Neuron (in vitro differentiated cells): ENCODE data around the gene GSTA1.
"Not testable (repeated sequence)": the region's sequence is repeated elsewhere in the genome, so short reads cannot be mapped to it uniquely, and the experiment has no call there.

Experiments used
- H2AFZ ChIP-seq: one replicate; pipeline ENCODE4 v1.6.1; 2013; ENCODE audit warnings: low read depth, mild to moderate bottlenecking, inconsistent platforms, low read length, moderate library complexity
- H3K27me3 ChIP-seq: one replicate; pipeline ENCODE4 v1.6.1; 2013; ENCODE audit warnings: low read length; ENCODE audit not compliant: insufficient read depth
- H3K36me3 ChIP-seq: one replicate; pipeline ENCODE4 v1.6.1; 2013; ENCODE audit warnings: low read length; ENCODE audit not compliant: insufficient read depth
- H3K4me1 ChIP-seq: one replicate; pipeline ENCODE4 v1.6.1; 2013; ENCODE audit warnings: low read length; ENCODE audit not compliant: insufficient read depth
- H3K4me3 ChIP-seq: 2 replicates; pipeline ENCODE4 v1.5.1; 2013; ENCODE audit warnings: mild to moderate bottlenecking, low read length, moderate library complexity
- H3K9me3 ChIP-seq: one replicate; pipeline ENCODE4 v1.6.1; 2013; ENCODE audit warnings: low read length

The GSTA1 gene

DNA sequence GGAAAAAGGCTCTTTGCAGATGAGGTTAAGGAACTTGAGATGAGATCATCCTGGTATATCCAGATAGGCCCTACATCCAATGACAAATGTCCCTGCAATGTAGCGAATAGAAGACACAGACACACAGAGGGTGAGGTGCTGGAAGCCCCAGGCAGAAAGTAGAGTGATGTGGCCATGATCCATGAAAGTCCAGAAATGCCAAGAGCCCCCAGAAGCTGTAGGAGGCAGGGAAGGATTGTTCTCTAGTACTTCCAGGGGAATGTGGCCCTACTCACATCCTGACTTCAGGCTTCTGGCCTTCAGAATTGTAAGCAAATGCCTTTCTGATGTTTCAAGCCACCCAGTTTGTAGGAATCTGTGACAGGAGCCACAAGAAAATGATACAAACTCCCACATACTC, 14.0 kb downstream of the GSTA1 start:
- not testable (repeated sequence) for H3K4me3 ChIP-seq, H2AFZ ChIP-seq, H3K36me3 ChIP-seq, H3K4me1 ChIP-seq, H3K27me3 ChIP-seq, H3K9me3 ChIP-seq

- Histone ChIP-seq H2AFZ (no peak overlapping the region), H3K4me3 (no peak overlapping the region), H3K4me1 (no peaks in the 10 kb centered on the region), H3K9me3 (no peaks in the 10 kb centered on the region), H3K36me3 (no peaks in the 10 kb centered on the region), H3K27me3 (no peaks in the 10 kb centered on the region)
Measured at GRCh38 chr6:52788478-52788877, 15.1 kb downstream of the GSTA1 start.

- H3K4me3 ChIP-seq: no peak overlapping the region
- H2AFZ ChIP-seq: no peak overlapping the region
- H3K36me3 ChIP-seq: no peaks in the 10 kb centered on the region
- H3K4me1 ChIP-seq: no peaks in the 10 kb centered on the region
- H3K27me3 ChIP-seq: no peaks in the 10 kb centered on the region
- H3K9me3 ChIP-seq: no peaks in the 10 kb centered on the region
Measured at GRCh38 chr6:52787917-52788316, 15.7 kb downstream of the GSTA1 start.

DNA sequence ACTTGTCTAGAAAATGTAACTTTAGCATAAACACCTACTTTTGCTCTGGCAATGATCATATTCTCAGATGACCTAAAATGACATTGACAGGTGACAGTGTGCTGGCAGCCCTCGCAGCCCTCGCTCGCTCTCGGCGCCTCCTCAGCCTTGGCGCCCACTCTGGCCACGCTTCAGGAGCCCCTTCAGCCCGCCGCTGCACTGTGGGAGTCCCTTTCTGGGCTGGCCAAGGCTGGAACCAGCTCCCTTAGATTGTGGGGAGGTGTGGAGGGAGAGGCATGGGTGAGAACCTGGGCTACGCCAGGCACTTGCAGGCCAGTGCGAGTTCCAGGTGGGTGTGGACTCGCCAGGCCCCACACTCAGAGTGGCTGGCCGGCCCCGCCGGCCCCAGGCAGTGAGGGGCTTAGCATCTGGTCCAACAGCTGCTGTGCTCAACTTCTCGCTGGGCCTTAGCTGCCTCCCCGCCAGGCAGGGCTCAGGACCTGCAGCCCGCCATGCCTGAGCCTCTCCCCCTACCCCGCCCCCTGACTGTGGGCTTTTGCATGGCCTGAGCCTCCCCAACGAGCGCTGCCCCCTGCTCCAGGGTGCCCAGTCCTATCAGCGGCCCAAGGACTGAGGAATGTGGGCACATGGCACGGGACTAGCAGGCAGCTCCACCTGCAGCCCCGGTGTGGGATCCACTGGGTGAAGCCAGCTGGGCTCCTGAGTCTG, 17.2 kb downstream of the GSTA1 start:
- Histone ChIP-seq H3K27me3 (no peaks in the 10 kb centered on the region), H3K36me3 (no peaks in the 10 kb centered on the region), H3K4me1 (no peaks in the 10 kb centered on the region), H3K9me3 (no peaks in the 10 kb centered on the region), H3K4me3 (no peak overlapping the region), H2AFZ (no peak overlapping the region)

DNA sequence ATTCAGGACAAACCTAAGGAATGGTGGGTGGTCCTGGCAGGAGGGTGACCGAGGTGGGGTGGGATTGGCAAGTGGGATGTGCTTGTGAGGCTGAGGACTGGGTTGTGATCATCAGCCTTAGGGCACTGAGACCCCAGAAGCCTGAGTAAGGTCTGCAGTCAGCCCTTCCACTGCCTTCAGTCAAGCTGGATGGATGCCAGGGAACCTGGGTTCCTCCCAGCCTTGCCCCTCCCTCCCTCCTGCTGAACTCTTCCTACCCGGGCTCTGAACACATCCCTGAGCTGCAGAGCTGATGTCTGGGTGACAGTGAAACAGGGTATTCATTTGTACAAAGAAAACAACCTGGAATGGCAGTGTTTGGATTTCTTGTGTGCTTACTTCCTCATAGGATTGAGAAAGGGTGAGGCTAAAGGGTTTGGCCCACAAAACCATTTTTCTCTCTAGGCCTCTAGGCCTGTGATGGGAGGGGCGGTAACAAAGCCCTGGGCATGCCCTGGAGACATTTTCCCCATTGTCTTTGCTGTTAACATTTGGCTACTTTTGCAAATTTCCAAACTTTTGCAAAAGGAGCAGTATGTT, 20.8 kb downstream of the GSTA1 start:
- not testable (repeated sequence) for H2AFZ ChIP-seq, H3K4me1 ChIP-seq, H3K9me3 ChIP-seq, H3K4me3 ChIP-seq, H3K27me3 ChIP-seq, H3K36me3 ChIP-seq

DNA sequence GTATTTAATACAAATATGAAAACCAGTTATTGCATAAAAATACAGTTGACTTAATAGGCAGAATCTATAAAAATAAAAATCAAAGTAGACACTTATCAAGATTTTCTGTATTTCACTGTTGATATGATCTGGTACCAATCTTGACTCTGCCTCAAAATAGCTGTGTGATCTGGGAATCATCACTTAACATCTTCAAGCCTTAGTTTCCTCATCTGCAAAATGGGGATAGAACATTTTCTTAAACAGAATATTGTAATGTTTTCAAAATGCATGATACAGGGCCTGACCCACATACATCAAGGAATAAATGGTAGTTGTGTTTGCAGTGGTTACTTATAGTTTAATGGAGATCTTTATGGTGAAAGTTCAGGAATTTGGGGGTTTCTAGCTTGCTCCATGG, 21.4 kb downstream of the GSTA1 start:
- H3K9me3 ChIP-seq, H3K4me1 ChIP-seq, H2AFZ ChIP-seq, H3K36me3 ChIP-seq, H3K4me3 ChIP-seq, H3K27me3 ChIP-seq: not testable (repeated sequence)

- no peaks in the 10 kb centered on the region for H3K36me3 ChIP-seq
- no peaks in the 10 kb centered on the region for H3K27me3 ChIP-seq
- no peak overlapping the region for H3K4me3 ChIP-seq
- H3K9me3 ChIP-seq: no peaks in the 10 kb centered on the region
- no peaks in the 10 kb centered on the region for H3K4me1 ChIP-seq
- H2AFZ ChIP-seq: no peak overlapping the region
Measured at GRCh38 chr6:52779237-52779636, 24.4 kb downstream of the GSTA1 start.

GRCh38 chr6:52776711-52777351, 26.8 kb downstream of the GSTA1 start:
- not testable (repeated sequence) for H3K9me3 ChIP-seq, H3K36me3 ChIP-seq, H3K4me1 ChIP-seq, H3K4me3 ChIP-seq, H2AFZ ChIP-seq, H3K27me3 ChIP-seq

DNA sequence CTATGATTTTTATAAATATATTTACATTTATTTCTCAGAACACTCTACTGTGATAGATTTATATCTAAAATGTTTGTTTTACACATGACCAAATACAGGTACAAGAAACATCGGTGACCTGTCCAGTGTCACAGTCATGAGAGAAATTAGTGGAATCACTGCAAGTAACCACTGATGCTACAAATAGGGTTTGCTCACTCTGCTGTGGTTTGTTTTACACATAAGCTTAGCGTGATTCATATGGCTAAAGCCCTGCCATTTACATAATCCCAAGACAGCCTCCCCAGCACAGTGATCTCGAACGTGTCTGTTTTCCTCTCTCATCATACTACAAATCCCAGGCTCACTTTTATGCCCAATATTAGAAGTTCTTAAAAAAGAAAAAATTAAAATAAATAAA, 34.2 kb downstream of the GSTA1 start:
- not testable (repeated sequence) for H3K9me3 ChIP-seq, H3K36me3 ChIP-seq, H3K4me1 ChIP-seq, H2AFZ ChIP-seq, H3K27me3 ChIP-seq, H3K4me3 ChIP-seq

DNA sequence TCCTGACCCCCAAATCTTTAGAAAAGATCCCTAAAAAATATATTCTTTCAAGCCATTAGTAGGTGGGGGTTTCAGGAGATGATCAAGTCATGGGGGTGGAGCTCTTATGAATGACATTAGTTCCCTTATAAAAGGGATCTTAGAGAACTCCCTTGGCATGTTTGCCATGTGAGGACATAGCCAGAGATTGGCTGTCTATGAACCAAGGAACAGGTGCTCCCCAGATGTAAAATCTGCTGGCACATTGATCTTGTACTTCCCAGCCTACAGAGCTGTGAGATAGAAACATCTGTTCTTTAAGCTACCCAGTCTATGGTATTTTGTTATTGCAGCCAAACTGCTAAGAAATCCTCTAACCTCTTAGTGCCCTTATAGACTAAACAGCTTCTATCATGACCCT, 36.0 kb downstream of the GSTA1 start:
- not testable (repeated sequence) for H3K9me3 ChIP-seq, H3K4me1 ChIP-seq, H3K36me3 ChIP-seq, H3K4me3 ChIP-seq, H3K27me3 ChIP-seq, H2AFZ ChIP-seq

- H3K4me3 ChIP-seq, H3K9me3 ChIP-seq, H3K27me3 ChIP-seq, H3K36me3 ChIP-seq, H2AFZ ChIP-seq, H3K4me1 ChIP-seq: not testable (repeated sequence)
Measured at GRCh38 chr6:52763322-52763916, 40.2 kb downstream of the GSTA1 start, which contains the start of gene GSTA2. Gene GSTA2 (minus strand): TSS chr6:52763475. CDS start chr6:52757947, 5,528 bp downstream.

DNA sequence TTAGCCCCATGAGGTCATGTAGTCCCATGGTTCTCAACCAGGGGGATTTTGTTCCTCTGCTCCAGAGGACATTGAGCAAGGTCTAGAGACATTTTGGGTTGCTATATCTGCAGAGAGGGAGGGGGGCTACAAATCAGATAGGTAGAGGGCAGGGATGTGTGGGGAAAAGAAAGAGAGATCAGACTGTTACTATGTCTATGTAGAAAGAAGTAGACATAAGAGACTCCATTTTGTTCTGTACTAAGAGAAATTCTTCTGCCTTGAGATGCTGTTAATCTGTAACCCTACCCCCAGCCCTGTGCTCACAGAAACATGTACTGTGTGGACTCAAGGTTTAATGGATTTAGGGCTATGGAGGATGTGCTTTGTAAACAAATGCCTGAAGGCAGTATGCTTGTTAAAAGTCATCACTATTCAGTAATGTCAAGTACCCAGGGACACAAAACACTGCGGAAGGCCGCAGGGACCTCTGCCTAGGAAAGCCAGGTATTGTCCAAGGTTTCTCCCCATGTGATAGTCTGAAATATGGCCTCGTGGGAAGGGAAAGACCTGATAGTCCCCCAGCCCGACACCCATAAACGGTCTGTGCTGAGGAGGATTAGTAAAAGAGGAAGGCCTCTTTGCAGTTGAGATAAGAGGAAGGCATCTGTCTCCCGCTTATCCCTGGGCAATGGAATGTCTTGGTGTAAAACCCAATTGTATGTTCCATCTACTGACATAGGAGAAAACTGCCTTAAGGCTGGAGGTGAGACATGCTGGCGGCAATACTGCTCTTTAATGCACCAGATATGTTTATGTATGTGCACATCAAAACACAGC, 41.7 kb downstream of the GSTA1 start:
- H3K4me1 ChIP-seq, H2AFZ ChIP-seq, H3K36me3 ChIP-seq, H3K4me3 ChIP-seq, H3K27me3 ChIP-seq, H3K9me3 ChIP-seq: not testable (repeated sequence)
